Measurements from ENCODE around the gene LDLRAD4.

Gene LDLRAD4

GRCh38 chr18:13573750-13574149 lies 355.2 kb downstream of the LDLRAD4 start:
- Histone ChIP-seq H3K27me3 (no peaks in the 10 kb centered on the region), H3K27ac (no peak overlapping the region), H3K4me3 (no peak overlapping the region), H3K36me3 (no peaks in the 10 kb centered on the region), H3K4me1 (no peaks in the 10 kb centered on the region), H3K9me3 (no peaks in the 10 kb centered on the region)
- peak in 1 of 2 donors; percentile 52 for DNase-seq
- intact Hi-C loops (cut with DNase I; ENCODE audit: low total_unique reads): loop anchor here (10.0 kb wide), 1 partner anchor 51 kb away; no protein-coding TSS in a partner anchor
- no peak for TF ChIP-seq CTCF (IDR thresholded peaks at IDR 0.05)

GRCh38 chr18:13574355-13574754 lies 355.8 kb downstream of the LDLRAD4 start:
- no peak for TF ChIP-seq CTCF (IDR thresholded peaks at IDR 0.05)
- H3K36me3 ChIP-seq: no peaks in the 10 kb centered on the region
- no peak overlapping the region for H3K27ac ChIP-seq
- H3K9me3 ChIP-seq: no peaks in the 10 kb centered on the region
- no peaks in the 10 kb centered on the region for H3K27me3 ChIP-seq
- no peak for DNase-seq
- H3K4me1 ChIP-seq: no peaks in the 10 kb centered on the region
- H3K4me3 ChIP-seq: no peak overlapping the region
- intact Hi-C loops (cut with DNase I; ENCODE audit: low total_unique reads): loop anchor here (10.0 kb wide), 1 partner anchor 50 kb away; no protein-coding TSS in a partner anchor

- no peak overlapping the region for H3K4me3 ChIP-seq
- H3K4me1 ChIP-seq: no peaks in the 10 kb centered on the region
- intact Hi-C loops (cut with DNase I; ENCODE audit: low total_unique reads): loop anchor here (10.0 kb wide), 1 partner anchor 50 kb away; no protein-coding TSS in a partner anchor
- no peak for DNase-seq
- no peak overlapping the region for H3K27ac ChIP-seq
- TF ChIP-seq CTCF (IDR thresholded peaks at IDR 0.05): no peak
- no peaks in the 10 kb centered on the region for H3K9me3 ChIP-seq
- H3K27me3 ChIP-seq: no peaks in the 10 kb centered on the region
- H3K36me3 ChIP-seq: no peaks in the 10 kb centered on the region
Observed at GRCh38 chr18:13574761-13575160, 356.2 kb downstream of the LDLRAD4 start.

- H3K36me3 ChIP-seq: no peaks in the 10 kb centered on the region
- H3K4me3 ChIP-seq: no peak overlapping the region
- intact Hi-C loops (cut with DNase I; ENCODE audit: low total_unique reads): loop anchor here (10.0 kb wide), 1 partner anchor 48 kb away; no protein-coding TSS in a partner anchor
- no peak for DNase-seq
- H3K27me3 ChIP-seq: no peaks in the 10 kb centered on the region
- H3K4me1 ChIP-seq: no peaks in the 10 kb centered on the region
- TF ChIP-seq CTCF (IDR thresholded peaks at IDR 0.05): no peak
- H3K27ac ChIP-seq: no peak overlapping the region
- H3K9me3 ChIP-seq: no peaks in the 10 kb centered on the region
Observed at GRCh38 chr18:13576598-13576997, 358.0 kb downstream of the LDLRAD4 start.

GRCh38 chr18:13577091-13577697 lies 358.6 kb downstream of the LDLRAD4 start:
- no peak for DNase-seq

More at GRCh38 chr18:13577091-13577697, 358.6 kb downstream of the LDLRAD4 start:
- Histone ChIP-seq H3K36me3 (no peaks in the 10 kb centered on the region), H3K27ac (no peak overlapping the region), H3K27me3 (no peaks in the 10 kb centered on the region), H3K9me3 (no peaks in the 10 kb centered on the region), H3K4me1 (no peaks in the 10 kb centered on the region), H3K4me3 (no peak overlapping the region)
- intact Hi-C loops (cut with DNase I; ENCODE audit: low total_unique reads): loop anchor here (10.0 kb wide), 1 partner anchor 48 kb away; no protein-coding TSS in a partner anchor
- TF ChIP-seq CTCF (IDR thresholded peaks at IDR 0.05): no peak

Measured in tibial artery (tissue), 4 donors.